Measurements from ENCODE around the gene FBLN2.

Gene FBLN2

DNA sequence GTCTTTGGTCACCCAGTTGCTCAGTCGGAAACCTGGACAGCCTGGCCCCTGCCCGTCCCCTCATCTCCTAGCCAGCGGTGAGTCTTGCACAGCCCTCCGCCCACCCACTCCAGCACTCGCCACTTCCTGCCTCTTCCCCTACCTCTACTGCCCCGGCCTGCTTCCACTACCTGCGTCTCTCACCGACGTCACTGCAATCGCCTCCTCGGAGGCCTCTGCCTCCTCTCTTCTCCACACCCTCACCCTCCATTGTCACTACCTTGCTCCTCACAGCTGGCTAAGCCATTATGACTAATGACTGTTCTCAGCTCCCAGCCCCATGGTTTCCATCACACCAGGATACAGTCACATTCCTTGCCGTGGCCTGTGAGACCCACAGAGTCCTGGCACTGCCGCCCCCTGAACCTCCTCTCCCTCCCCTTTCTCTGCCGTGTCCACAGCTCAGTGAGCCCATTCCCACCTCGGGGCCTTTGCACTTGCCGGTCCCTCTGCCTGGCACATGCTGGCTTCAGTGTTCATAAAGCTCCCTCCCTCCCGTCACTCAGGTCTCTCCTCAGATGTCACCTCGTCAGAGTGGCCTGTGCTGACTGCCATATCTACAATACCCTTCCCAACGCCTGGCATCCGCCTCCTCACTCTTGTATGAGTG is 104.8 kb downstream of the FBLN2 start:
- TF ChIP-seq, protein P1, sequence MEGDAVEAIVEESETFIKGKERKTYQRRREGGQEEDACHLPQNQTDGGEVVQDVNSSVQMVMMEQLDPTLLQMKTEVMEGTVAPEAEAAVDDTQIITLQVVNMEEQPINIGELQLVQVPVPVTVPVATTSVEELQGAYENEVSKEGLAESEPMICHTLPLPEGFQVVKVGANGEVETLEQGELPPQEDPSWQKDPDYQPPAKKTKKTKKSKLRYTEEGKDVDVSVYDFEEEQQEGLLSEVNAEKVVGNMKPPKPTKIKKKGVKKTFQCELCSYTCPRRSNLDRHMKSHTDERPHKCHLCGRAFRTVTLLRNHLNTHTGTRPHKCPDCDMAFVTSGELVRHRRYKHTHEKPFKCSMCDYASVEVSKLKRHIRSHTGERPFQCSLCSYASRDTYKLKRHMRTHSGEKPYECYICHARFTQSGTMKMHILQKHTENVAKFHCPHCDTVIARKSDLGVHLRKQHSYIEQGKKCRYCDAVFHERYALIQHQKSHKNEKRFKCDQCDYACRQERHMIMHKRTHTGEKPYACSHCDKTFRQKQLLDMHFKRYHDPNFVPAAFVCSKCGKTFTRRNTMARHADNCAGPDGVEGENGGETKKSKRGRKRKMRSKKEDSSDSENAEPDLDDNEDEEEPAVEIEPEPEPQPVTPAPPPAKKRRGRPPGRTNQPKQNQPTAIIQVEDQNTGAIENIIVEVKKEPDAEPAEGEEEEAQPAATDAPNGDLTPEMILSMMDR (conservative IDR thresholded peaks at IDR 0.05) = no peak
- TF ChIP-seq ZFX (IDR thresholded peaks at IDR 0.05) = no peak
- H3K27ac ChIP-seq = no peak overlapping the region

DNA sequence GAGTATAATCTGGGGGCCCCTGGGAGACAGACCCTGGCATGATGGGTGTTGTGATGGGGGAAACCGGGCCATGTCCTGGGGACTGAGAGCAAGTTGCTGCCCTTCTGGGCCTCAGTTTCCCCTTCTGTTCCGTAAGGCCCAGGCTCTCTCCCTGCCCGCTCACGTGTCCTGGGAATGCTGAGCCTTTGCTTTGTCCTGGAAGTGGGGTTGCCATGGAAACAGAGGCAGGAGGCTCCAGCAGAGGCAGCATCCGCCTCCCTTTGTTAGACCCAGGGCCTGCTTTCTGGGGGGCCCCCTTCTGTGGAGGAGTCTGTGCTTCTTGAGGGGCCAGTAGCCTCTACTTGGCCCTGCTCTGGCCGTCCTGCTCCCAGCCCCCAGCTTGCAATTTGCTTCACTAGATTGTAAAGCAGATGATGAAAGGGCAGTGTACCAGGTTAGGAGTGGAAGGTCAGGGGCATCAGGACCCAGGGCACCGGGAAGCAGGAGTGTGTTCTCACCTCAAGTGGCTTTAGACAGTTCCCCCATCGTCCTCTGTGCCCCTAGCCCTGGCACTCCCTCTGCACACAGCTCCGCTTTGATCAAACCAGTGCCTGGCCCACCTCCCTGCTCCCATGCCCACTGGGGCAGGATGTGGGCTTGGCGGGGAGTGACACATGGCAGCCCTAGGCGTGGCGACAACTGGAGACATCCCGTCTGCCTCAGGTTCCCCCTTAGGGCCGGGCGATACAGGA is 105.6 kb downstream of the FBLN2 start:
- no peak overlapping the region for H3K27ac ChIP-seq
- TF ChIP-seq, protein P1 (conservative IDR thresholded peaks at IDR 0.05) = no peak
- TF ChIP-seq ZFX (IDR thresholded peaks at IDR 0.05) = no peak

DNA sequence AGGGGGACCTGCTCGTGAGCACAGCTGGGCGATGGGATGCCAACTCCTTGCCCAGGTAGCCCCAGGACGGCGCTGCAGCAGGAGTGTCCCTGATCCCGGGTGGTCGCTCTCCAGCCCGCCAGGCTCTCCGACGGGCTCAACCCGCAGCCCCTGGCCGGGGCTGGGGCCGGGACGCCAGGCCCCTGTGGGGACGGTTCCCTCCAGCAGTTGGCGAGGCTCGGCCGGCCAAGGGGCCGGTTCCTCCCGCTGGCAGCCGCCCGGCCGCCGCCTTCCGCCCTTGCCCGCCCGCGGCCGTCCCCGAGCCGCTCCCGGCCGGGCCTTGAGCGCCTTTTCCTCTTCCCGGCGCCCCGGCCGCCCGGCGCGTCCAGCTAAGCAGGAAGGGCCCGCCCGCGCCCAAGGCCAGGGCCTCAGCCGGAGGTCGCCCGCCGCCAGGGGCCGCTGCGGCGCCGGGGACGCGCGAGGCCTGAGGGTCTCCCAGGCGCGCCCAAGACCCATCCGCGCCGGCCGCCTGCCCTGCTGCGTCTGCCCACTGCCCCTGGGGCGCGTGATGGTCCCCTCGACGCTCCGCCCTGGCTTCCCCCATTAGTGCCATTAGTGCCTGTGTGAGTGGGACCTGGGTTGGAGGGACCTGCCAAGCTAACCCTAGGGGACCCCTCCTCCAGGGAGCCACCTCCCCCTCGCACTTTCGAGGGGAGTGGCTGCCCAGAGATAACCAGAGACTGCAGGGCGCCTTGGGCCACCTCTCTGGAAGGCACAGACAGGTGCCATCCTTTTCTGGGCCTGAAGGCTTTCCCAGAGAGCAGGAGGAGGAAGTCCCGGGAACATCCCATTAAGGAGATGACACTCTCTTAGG is 106.4 kb downstream of the FBLN2 start:
- no peak for TF ChIP-seq ZFX (IDR thresholded peaks at IDR 0.05)
- TF ChIP-seq, protein P1 (conservative IDR thresholded peaks at IDR 0.05) = peak; percentile 84
- H3K27ac ChIP-seq = no peak overlapping the region

DNA sequence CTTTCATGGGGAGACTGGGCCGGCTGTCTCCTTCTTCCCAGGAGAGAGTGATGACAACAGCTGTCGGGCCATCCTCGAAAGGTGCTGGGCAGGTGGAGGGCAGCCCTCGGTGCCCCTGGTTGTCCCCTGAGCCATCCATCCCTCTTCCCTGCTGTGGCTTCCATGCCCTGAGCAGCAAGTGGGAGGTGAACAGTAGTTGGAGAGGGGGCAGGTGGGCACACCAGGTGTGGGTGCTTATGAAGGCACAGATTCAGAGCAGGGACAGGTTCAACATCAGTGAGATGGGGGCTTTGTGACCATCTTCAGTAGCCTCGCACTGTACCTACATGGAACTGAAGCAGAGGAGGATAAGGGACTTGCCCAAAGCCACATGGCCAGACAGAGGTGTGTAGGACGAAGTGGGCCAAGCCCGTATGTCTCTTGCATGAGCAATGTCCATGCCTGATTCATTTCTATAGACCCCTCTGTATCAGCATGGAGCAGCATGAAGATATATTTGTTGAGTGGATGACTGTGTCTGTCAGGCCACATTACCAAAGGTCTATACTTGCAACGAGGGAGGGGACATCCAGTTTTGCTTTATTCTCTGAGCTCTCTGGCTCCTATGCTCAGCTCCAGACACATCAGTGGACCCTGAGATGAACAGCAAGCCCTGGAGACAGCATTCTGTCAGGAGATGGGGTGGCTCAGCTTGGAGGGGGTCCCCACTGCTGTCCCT is 107.8 kb downstream of the FBLN2 start:
- TF ChIP-seq, protein P1 (conservative IDR thresholded peaks at IDR 0.05) = no peak
- TF ChIP-seq ZFX (IDR thresholded peaks at IDR 0.05) = no peak
- H3K27ac ChIP-seq = no peak overlapping the region

DNA sequence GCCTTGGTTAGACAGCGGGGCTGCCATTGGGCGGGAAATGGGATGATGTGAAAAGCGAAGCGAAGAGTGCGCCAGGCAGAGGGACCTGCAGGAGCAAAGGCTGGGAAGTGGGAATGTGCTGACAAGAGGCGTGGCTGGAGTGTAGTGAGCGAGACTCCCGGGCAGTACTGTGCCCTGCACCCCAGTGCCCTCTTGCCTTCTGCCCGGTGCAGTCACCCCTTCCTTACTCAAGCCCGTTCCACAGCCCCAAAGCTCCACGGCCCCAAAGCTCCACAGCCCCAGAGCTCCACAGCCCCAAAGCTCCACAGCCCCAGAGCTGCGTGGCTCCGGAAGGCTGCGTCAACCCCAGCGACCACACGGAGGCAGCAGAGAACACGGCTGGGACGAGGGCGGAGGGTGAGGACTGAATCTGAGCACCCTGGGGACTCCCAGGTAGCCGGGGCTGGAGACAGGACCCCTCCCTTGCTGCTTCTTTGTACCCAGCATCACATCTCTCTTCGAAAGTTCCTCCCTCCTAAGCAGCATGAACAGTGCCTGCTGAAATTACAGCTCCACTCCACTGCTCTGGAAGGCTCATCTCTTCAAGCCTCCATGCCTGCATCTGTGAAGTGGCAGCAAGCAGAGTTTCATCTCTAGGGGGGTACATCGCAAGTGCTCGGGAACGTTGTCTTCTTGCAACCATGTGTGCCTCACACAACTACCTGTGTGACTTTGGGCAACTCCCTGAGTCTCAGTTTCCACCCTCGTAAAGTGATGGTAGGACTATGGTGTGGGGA is 108.9 kb downstream of the FBLN2 start:
- TF ChIP-seq, protein P1 (conservative IDR thresholded peaks at IDR 0.05) = peak; percentile 90
- TF ChIP-seq ZFX (IDR thresholded peaks at IDR 0.05) = no peak
- no peak overlapping the region for H3K27ac ChIP-seq

DNA sequence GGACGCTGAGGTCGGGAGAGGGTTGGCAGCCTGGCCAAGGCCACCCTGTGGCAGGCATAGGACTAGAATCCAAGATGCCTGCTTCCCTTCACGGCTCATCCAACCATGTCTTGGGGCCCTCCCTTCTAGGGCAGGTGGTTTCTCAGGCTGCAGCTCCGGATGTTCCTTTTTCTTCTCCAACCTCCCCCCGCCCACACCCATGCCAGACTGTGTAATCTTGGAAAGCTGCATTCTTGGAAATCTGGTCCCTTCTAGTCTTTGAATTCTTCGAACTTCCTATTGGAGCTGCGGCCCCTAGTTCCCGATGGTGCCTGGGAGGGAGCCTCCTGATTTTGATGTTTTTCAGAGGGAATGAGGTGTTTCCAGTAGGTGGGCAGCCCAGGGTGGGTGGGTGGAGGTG is 109.8 kb downstream of the FBLN2 start:
- TF ChIP-seq ZFX (IDR thresholded peaks at IDR 0.05) = no peak
- TF ChIP-seq, protein P1 (conservative IDR thresholded peaks at IDR 0.05) = no peak
- no peak overlapping the region for H3K27ac ChIP-seq
